ENCODE data around the gene LTC4S. TPM values are rescaled to one million over a fixed set of nuclear protein-coding genes. Genes with fewer than 3 reads are reported as not detected.
A peak's percentile ranks its signal among the peaks of the same experiment; 100 is the strongest.

LTC4S gene
- total RNA-seq, 2 donors from 2014 or later, result 5.3 to 5.4 TPM

GRCh38 chr5:179806250-179807048, 12.7 kb downstream of the LTC4S start, which contains the start of gene MGAT4B:
TSS of gene MGAT4B (minus strand) at chr5:179806866. CDS start at chr5:179806583, 283 bp downstream.
- no peaks in the 10 kb centered on the region for H3K9me3 ChIP-seq
- peak; percentile 83 for DNase-seq
- peak within 1 kb of the TSS; percentile 99 for H3K27ac ChIP-seq
- peaks cover 39% of the 10 kb centered on the region for H3K4me1 ChIP-seq
- H3K4me3 ChIP-seq, result peak within 1 kb of the TSS; percentile 84
- H3K36me3 ChIP-seq, result no peaks in the 10 kb centered on the region
- no peak for TF ChIP-seq CTCF (IDR thresholded peaks at IDR 0.05)
- no peaks in the 10 kb centered on the region for H3K27me3 ChIP-seq
- intact Hi-C loops (cut with DNase I), result loop anchor here (10.0 kb wide), 1 partner anchor 98 kb away; the partner anchor contains the start of gene TBC1D9B
- H3K9ac ChIP-seq (ENCODE audit: low read depth in 2 of 2, low read length in 2 of 2), result peak within 1 kb of the TSS; percentile 96

- no peak overlapping the region for H3K27ac ChIP-seq
- no peak for TF ChIP-seq CTCF (IDR thresholded peaks at IDR 0.05)
- H3K4me3 ChIP-seq, result no peak overlapping the region
- DNase-seq, result no peak
- H3K4me1 ChIP-seq, result peaks cover 5% of the 10 kb centered on the region
- intact Hi-C loops (cut with DNase I), result no loop called here
- H3K27me3 ChIP-seq, result no peaks in the 10 kb centered on the region
- H3K9ac ChIP-seq (ENCODE audit: low read depth in 2 of 2, low read length in 2 of 2), result no peak overlapping the region
- H3K9me3 ChIP-seq, result no peaks in the 10 kb centered on the region
- no peaks in the 10 kb centered on the region for H3K36me3 ChIP-seq
These were observed 18.5 kb downstream of the LTC4S start for GRCh38 chr5:179812135-179812825.

GRCh38 chr5:179812997-179813607, 19.3 kb downstream of the LTC4S start:
- peaks cover 8% of the 10 kb centered on the region for H3K4me1 ChIP-seq
- H3K9ac ChIP-seq (ENCODE audit: low read depth in 2 of 2, low read length in 2 of 2), result no peak overlapping the region
- no peak for TF ChIP-seq CTCF (IDR thresholded peaks at IDR 0.05)
- intact Hi-C loops (cut with DNase I), result no loop called here
- no peak for DNase-seq
- no peak overlapping the region for H3K27ac ChIP-seq
- H3K36me3 ChIP-seq, result no peaks in the 10 kb centered on the region
- H3K9me3 ChIP-seq, result no peaks in the 10 kb centered on the region
- no peak overlapping the region for H3K4me3 ChIP-seq
- H3K27me3 ChIP-seq, result no peaks in the 10 kb centered on the region

GRCh38 chr5:179814090-179814489, 20.3 kb downstream of the LTC4S start:
- H3K27me3 ChIP-seq, result no peaks in the 10 kb centered on the region
- H3K9me3 ChIP-seq, result no peaks in the 10 kb centered on the region
- intact Hi-C loops (cut with DNase I), result no loop called here
- peaks cover 12% of the 10 kb centered on the region for H3K4me1 ChIP-seq
- no peak for DNase-seq
- TF ChIP-seq CTCF (IDR thresholded peaks at IDR 0.05), result no peak
- H3K9ac ChIP-seq (ENCODE audit: low read depth in 2 of 2, low read length in 2 of 2), result no peak overlapping the region
- no peak overlapping the region for H3K4me3 ChIP-seq
- no peak overlapping the region for H3K27ac ChIP-seq
- H3K36me3 ChIP-seq, result no peaks in the 10 kb centered on the region

GRCh38 chr5:179815491-179816249, 21.9 kb downstream of the LTC4S start:
- intact Hi-C loops (cut with DNase I), result no loop called here
- no peak overlapping the region for H3K27ac ChIP-seq
- peaks cover 23% of the 10 kb centered on the region for H3K4me1 ChIP-seq
- no peak overlapping the region for H3K4me3 ChIP-seq
- no peak for TF ChIP-seq CTCF (IDR thresholded peaks at IDR 0.05)
- no peak overlapping the region for H3K9ac ChIP-seq (ENCODE audit: low read depth in 2 of 2, low read length in 2 of 2)
- no peaks in the 10 kb centered on the region for H3K9me3 ChIP-seq
- no peak for DNase-seq
- H3K36me3 ChIP-seq, result no peaks in the 10 kb centered on the region
- no peaks in the 10 kb centered on the region for H3K27me3 ChIP-seq

Measured in colonic mucosa (tissue), 4 donors.